ENCODE measurements around the gene ACTL8. TPM values are rescaled to one million over a fixed set of nuclear protein-coding genes. Genes with fewer than 3 reads are reported as not detected.

The ACTL8 gene
- total and polyA plus RNA-seq, 2 experiments from 2014 or later: 0.38 to 0.71 TPM

- no peak for ATAC-seq
- no peaks in the 10 kb centered on the region for H3K9me2 ChIP-seq (ENCODE audit: insufficient read depth)
- no peaks in the 10 kb centered on the region for H3K36me3 Mint-ChIP-seq (ENCODE audit: low read depth)
These were observed 90.5 kb downstream of the ACTL8 start for GRCh38 chr1:17845583-17845982.

More at GRCh38 chr1:17845583-17845982, 90.5 kb downstream of the ACTL8 start:
- H3K79me2 ChIP-seq (replicated peaks; ENCODE audit: insufficient read depth): no peaks in the 10 kb centered on the region
- no peaks in the 10 kb centered on the region for H3K4me1 ChIP-seq (ENCODE audit: insufficient read depth)
- DNase-seq (ENCODE audit: low spot score): no peak
- H3K27ac ChIP-seq (ENCODE audit: low read depth): no peak overlapping the region
- no peaks in the 10 kb centered on the region for H4K20me1 ChIP-seq (replicated peaks; ENCODE audit: insufficient read depth)
- Mint-ChIP-seq H3K27me3 (ENCODE audit: insufficient read depth, low read depth, poor library complexity) (peaks cover 3% of the 10 kb centered on the region), H3K4me1 (no peaks in the 10 kb centered on the region), H3K27ac (no peak overlapping the region), H3K4me3 (no peak overlapping the region), H3K9me3 (no peaks in the 10 kb centered on the region)
- no peaks in the 10 kb centered on the region for H3K36me3 ChIP-seq (ENCODE audit: insufficient read depth)
- TF ChIP-seq STAT1 (IDR thresholded peaks at IDR 0.05; ENCODE audit: unreplicated experiment) (no peak), NANOG (IDR thresholded peaks at IDR 0.05; ENCODE audit: borderline replicate concordance) (no peak), EZH2phosphoT487 (IDR thresholded peaks at IDR 0.05; ENCODE audit: unreplicated experiment) (no peak), ZNF331 (CRISPR knock-in tag; IDR thresholded peaks at IDR 0.05; ENCODE audit: low read depth) (no peak), CTCF (conservative IDR thresholded peaks at IDR 0.05; ENCODE audit: low read depth in 2 of 2) (no peak), ZNF462 (CRISPR knock-in tag; IDR thresholded peaks at IDR 0.05) (no peak), EZH2 (IDR thresholded peaks at IDR 0.05; ENCODE audit: low read depth, unreplicated experiment) (no peak), REST (IDR thresholded peaks at IDR 0.05; ENCODE audit: unreplicated experiment) (no peak), ETS1 (IDR thresholded peaks at IDR 0.05) (no peak), ZNF114 (CRISPR knock-in tag; IDR thresholded peaks at IDR 0.05) (no peak), JUNB (IDR thresholded peaks at IDR 0.05; ENCODE audit: unreplicated experiment) (no peak), POLR2AphosphoS5 (IDR thresholded peaks at IDR 0.05; ENCODE audit: low read depth) (no peak), CREB1 (CRISPR knock-in tag; IDR thresholded peaks at IDR 0.05; ENCODE audit: low read depth) (no peak)
- no peak overlapping the region for H3K4me3 ChIP-seq
- no peaks in the 10 kb centered on the region for H3K27me3 ChIP-seq (ENCODE audit: insufficient read depth)
- H3F3A ChIP-seq (replicated peaks; ENCODE audit: low read depth): no peaks in the 10 kb centered on the region
- H2AFZ ChIP-seq: no peak overlapping the region
- H3K4me2 ChIP-seq: no peak overlapping the region
